Measurements from ENCODE around the gene F13A1.
A peak's percentile ranks its signal among the peaks of the same experiment; 100 is the strongest.

Gene F13A1

DNA sequence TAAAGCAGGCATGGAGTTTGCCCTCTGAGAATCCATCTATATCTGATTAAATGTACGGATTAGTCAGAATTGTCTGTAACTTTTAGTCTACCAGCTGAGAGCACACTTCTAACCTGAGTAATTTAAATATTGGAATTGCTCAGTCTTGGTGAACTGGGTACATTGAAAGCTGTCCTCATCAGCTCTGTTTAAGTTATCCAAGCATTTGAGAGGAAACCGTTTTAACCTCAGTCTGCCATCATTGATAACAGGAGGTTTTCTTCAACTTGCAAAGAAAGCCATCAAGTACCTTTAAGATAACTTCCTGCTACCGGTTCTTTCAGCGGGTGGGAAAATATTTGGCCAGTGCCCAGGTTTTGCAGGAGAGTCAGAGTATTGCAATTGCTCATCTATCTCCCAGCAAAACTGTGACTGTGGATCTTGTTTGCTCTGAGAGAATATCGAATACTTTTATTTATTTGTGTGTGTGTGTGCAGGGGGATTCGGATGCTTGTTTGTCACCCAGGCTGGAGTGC, 31.1 kb upstream of the F13A1 start:
- peak; percentile 38 for FAIRE-seq
- no peak for TF ChIP-seq TAF1 (IDR thresholded peaks at IDR 0.05; ENCODE audit: low read depth, low read length)
- TF ChIP-seq POLR2A (IDR thresholded peaks at IDR 0.05; ENCODE audit: low read depth, low read length): no peak
- no peak for TF ChIP-seq PAX5 (IDR thresholded peaks at IDR 0.05; ENCODE audit: insufficient read depth, low read length, severe bottlenecking)
- no peak for TF ChIP-seq POLR2AphosphoS5 (IDR thresholded peaks at IDR 0.05; ENCODE audit: low read depth, low read length)
- TF ChIP-seq SPI1 (IDR thresholded peaks at IDR 0.05; ENCODE audit: low read depth, low read length): no peak
- no peak for TF ChIP-seq POU2F2 (IDR thresholded peaks at IDR 0.05; ENCODE audit: low read depth, low read length)
- no peak for DNase-seq (ENCODE audit: insufficient read length, low spot score)

DNA sequence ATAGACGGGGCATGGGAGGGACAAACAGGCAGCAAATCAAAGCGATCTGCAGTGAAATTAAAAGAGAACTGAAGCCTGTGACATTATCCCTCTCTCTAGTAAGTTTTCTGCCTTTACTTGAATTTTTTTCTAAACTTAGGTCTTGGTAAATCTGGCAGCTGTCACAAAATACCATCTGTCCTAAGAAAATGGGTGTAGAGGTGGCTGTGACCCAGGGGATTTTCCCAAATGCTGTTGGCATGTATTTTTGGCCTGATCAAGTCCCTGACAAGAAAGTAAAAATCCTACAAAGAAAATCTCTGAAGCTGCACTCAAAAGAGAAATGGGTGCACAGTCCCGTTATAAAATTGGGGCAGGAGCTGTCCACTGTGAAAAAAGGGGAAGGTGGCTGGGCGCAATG, 30.2 kb upstream of the F13A1 start:
- TF ChIP-seq SPI1 (IDR thresholded peaks at IDR 0.05; ENCODE audit: low read depth, low read length): no peak
- no peak for TF ChIP-seq POLR2A (IDR thresholded peaks at IDR 0.05; ENCODE audit: low read depth, low read length)
- TF ChIP-seq POLR2AphosphoS5 (IDR thresholded peaks at IDR 0.05; ENCODE audit: low read depth, low read length): no peak
- TF ChIP-seq TAF1 (IDR thresholded peaks at IDR 0.05; ENCODE audit: low read depth, low read length): no peak
- TF ChIP-seq POU2F2 (IDR thresholded peaks at IDR 0.05; ENCODE audit: low read depth, low read length): no peak
- no peak for FAIRE-seq
- DNase-seq (ENCODE audit: insufficient read length, low spot score): no peak

DNA sequence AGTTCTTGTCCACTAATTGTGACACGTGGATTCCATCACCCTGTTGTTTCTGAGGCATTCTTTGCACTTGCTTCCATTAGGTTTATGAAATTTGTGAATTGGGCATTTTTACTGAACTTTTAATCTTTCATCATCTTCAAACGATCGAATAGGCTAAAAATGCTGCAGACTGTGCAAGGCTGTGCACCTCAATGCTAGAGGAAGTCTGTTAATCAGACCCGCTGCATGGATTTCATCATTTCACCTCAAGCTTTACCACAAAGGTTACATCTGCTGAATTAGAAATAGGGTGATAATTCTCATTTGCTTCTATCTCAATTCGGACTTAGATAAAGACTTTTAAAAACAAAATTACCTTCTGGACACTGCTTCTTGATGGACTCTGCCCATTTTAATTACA, 27.8 kb upstream of the F13A1 start:
- TF ChIP-seq PAX5 (IDR thresholded peaks at IDR 0.05; ENCODE audit: insufficient read depth, low read length, severe bottlenecking): no peak
- no peak for TF ChIP-seq SPI1 (IDR thresholded peaks at IDR 0.05; ENCODE audit: low read depth, low read length)
- TF ChIP-seq POLR2AphosphoS5 (IDR thresholded peaks at IDR 0.05; ENCODE audit: low read depth, low read length): no peak
- TF ChIP-seq POU2F2 (IDR thresholded peaks at IDR 0.05; ENCODE audit: low read depth, low read length): no peak
- DNase-seq (ENCODE audit: insufficient read length, low spot score): no peak
- no peak for FAIRE-seq

DNA sequence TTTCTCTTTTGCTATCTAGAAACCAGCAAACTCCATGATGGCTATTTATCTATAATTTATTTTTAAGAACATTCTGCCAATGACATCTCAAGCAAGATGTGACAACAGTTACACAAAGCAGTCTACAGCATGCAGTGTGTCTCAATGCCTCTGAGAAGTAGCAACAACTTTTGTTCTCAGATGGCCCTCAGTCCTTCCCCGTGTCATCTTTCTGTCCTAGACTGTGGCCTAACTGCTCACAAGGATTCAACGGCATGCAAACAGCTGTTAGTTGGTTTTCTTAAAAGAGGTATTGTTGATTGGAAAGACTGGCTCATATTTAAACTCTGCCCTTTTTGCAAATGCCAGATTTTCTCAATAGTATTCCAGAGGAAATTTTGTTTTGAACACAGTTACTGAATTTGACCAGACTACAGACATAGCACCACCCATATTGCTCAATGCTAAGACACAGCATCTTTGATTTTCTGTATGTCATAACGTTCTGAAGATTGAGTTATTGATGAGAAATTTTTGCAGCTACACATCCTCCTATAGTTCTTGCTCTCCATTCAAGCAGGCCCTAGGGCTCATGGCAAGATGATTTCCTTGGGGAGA, 26.1 kb upstream of the F13A1 start:
- FAIRE-seq: no peak
- DNase-seq (ENCODE audit: insufficient read length, low spot score): no peak
- TF ChIP-seq POU2F2 (IDR thresholded peaks at IDR 0.05; ENCODE audit: low read depth, low read length) (no peak), SPI1 (IDR thresholded peaks at IDR 0.05; ENCODE audit: low read depth, low read length) (no peak), POLR2AphosphoS5 (IDR thresholded peaks at IDR 0.05; ENCODE audit: low read depth, low read length) (no peak), TAF1 (IDR thresholded peaks at IDR 0.05; ENCODE audit: low read depth, low read length) (no peak), POLR2A (IDR thresholded peaks at IDR 0.05; ENCODE audit: low read depth, low read length) (no peak), PAX5 (IDR thresholded peaks at IDR 0.05; ENCODE audit: insufficient read depth, low read length, severe bottlenecking) (no peak)

DNA sequence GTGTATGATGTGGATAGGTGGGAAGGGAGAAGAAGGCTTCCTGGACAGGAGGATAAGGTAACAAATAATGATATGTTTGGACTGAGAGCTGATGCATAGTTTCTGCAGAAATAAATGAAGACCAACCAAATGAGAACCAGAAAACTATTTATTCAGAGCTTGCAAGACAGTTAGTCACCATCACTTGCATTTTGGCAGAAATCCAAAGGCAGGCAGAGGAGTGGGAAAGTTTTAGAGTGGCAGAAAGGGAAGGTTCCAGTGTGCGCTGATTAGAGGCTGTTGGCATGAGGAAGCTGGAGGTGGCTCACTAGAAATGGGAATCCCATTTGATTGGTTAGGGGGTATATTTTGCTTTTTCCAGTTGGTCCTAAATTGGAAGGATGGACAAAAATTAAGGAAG, 13.0 kb upstream of the F13A1 start:
- FAIRE-seq (peak; percentile 66), DNase-seq (ENCODE audit: insufficient read length, low spot score) (no peak)
- TF ChIP-seq POLR2A (IDR thresholded peaks at IDR 0.05; ENCODE audit: low read depth, low read length): no peak
- TF ChIP-seq POU2F2 (IDR thresholded peaks at IDR 0.05; ENCODE audit: low read depth, low read length): no peak
- no peak for TF ChIP-seq PAX5 (IDR thresholded peaks at IDR 0.05; ENCODE audit: insufficient read depth, low read length, severe bottlenecking)
- no peak for TF ChIP-seq TAF1 (IDR thresholded peaks at IDR 0.05; ENCODE audit: low read depth, low read length)
- TF ChIP-seq SPI1 (IDR thresholded peaks at IDR 0.05; ENCODE audit: low read depth, low read length): no peak
- TF ChIP-seq POLR2AphosphoS5 (IDR thresholded peaks at IDR 0.05; ENCODE audit: low read depth, low read length): no peak

DNA sequence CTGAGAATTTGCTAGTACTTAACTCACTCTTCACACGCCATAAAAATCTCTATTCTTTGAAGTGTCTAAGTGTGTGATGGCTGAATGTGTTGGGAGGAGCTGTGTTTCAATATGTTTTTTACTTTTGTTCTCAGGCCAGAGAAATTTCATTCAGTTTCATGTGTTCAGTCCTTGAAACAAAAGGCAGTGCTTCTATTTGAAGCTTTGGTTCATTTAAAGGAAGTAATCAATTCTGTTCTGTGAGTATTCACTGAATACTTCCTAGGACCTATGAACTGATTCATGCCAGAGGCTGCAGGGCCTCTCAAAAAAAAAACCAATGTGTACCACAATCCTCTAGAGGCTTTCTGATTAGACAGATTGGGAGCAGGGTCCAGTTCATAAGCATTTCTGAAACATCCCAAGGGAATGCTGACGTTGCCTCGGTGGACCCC, 12.4 kb upstream of the F13A1 start:
- FAIRE-seq (no peak), DNase-seq (ENCODE audit: insufficient read length, low spot score) (no peak)

DNA sequence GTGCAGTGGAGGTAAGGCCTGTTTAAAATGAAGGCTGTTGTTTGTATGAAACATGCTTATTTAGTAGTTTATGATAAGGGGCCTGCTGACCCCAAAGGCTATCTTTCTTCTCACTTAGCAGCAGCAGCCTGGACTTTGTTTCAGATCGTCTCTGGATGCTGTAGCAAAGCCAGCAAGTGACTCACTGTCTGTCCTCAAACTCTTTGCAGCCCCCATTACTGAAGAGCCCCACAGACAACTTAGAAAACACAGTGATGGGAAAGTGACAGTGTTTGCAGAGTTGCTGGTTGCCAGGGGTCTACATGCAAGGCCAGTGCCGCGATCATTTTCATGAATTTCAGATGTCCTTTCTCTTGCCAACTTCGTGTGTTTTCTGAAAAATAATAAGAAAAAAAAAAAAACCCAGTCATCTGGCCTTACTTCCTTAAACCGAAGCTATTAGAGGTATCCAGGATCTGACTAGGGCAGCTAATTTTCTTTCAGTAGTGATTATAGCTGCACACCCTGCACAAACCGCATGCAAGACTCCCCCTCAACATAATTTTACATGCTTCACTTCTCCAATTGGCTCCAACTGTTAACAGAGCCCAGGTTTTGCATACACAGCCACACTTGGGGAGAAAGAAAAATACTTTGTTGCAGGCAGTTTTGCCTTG, 11.6 kb upstream of the F13A1 start:
- FAIRE-seq (peak; percentile 92), DNase-seq (ENCODE audit: insufficient read length, low spot score) (no peak)
- peak; percentile 74 for TF ChIP-seq SPI1 (IDR thresholded peaks at IDR 0.05; ENCODE audit: low read depth, low read length)
- no peak for TF ChIP-seq TAF1 (IDR thresholded peaks at IDR 0.05; ENCODE audit: low read depth, low read length)
- no peak for TF ChIP-seq POLR2A (IDR thresholded peaks at IDR 0.05; ENCODE audit: low read depth, low read length)
- no peak for TF ChIP-seq PAX5 (IDR thresholded peaks at IDR 0.05; ENCODE audit: insufficient read depth, low read length, severe bottlenecking)
- TF ChIP-seq POU2F2 (IDR thresholded peaks at IDR 0.05; ENCODE audit: low read depth, low read length): peak; percentile 88

More for the DNA sequence above, 12.4 kb upstream of the F13A1 start:
- no peak for TF ChIP-seq SPI1 (IDR thresholded peaks at IDR 0.05; ENCODE audit: low read depth, low read length)
- TF ChIP-seq POLR2A (IDR thresholded peaks at IDR 0.05; ENCODE audit: low read depth, low read length): no peak
- no peak for TF ChIP-seq TAF1 (IDR thresholded peaks at IDR 0.05; ENCODE audit: low read depth, low read length)
- TF ChIP-seq POU2F2 (IDR thresholded peaks at IDR 0.05; ENCODE audit: low read depth, low read length): no peak
- no peak for TF ChIP-seq POLR2AphosphoS5 (IDR thresholded peaks at IDR 0.05; ENCODE audit: low read depth, low read length)
- no peak for TF ChIP-seq PAX5 (IDR thresholded peaks at IDR 0.05; ENCODE audit: insufficient read depth, low read length, severe bottlenecking)

DNA sequence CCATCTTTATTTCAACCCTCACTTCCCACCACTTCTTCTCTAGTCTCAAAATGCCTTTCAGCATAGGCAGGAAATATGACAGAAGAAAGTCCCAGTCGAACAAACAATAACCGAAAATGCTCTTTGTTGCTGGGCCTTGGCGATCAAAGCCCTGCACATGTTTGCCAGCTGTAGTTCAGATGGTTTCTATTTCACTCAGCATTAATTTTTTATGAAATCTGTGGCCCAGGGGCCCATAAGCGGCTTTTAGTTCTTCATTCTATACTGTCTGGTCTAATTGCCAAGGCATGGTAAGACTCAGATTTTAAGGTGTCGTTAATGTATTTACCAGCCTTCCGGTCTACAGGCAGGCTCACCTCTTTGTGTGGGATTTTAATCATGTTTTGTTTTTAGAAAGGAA, 10.9 kb upstream of the F13A1 start:
- DNase-seq (ENCODE audit: insufficient read length, low spot score): no peak
- peak; percentile 95 for FAIRE-seq
- TF ChIP-seq TAF1 (IDR thresholded peaks at IDR 0.05; ENCODE audit: low read depth, low read length) (no peak), POLR2A (IDR thresholded peaks at IDR 0.05; ENCODE audit: low read depth, low read length) (no peak), SPI1 (IDR thresholded peaks at IDR 0.05; ENCODE audit: low read depth, low read length) (peak; percentile 40)

DNA sequence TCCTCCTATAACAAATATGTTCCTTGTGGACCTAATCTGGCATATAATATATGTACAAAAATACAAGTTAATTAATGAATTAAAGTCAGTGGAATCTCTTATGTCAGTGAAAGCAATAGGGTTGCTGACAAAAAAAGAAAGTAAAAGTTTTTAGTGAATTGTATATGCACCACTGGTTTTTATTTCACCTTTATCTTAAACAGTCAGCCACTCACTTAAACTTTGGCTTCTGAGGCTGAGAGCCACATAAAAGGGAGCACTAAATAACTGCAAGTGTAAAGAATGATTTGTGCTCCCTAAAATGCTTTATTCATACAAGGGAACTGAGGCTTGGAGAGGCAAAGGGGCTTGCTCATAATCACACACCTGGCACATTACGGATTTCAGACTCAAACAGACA, 9.9 kb upstream of the F13A1 start:
- DNase-seq (ENCODE audit: insufficient read length, low spot score): no peak
- peak; percentile 39 for TF ChIP-seq PAX5 (IDR thresholded peaks at IDR 0.05; ENCODE audit: insufficient read depth, low read length, severe bottlenecking)
- TF ChIP-seq TAF1 (IDR thresholded peaks at IDR 0.05; ENCODE audit: low read depth, low read length): no peak
- no peak for TF ChIP-seq POU2F2 (IDR thresholded peaks at IDR 0.05; ENCODE audit: low read depth, low read length)
- no peak for FAIRE-seq

DNA sequence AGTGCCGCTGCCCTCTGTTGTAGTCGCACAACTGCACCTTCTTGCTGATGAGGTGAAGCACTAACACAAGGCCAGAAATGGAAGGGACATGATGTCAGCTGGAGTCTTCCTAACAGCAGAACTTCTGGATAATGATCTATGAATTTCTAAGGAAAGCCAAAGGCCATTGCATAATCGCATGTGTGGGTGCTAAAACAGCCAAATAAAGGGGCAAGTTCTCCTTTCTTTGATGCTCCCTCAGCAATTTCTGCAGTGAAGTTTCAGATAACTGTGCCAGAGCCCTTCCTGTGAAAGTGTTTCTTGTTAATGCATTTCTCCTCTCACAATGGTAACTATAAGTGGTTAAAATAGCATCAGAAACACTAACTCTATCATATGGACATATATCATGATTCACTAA, 8.0 kb upstream of the F13A1 start:
- no peak for TF ChIP-seq POLR2A (IDR thresholded peaks at IDR 0.05; ENCODE audit: low read depth, low read length)
- TF ChIP-seq SPI1 (IDR thresholded peaks at IDR 0.05; ENCODE audit: low read depth, low read length): no peak
- TF ChIP-seq POU2F2 (IDR thresholded peaks at IDR 0.05; ENCODE audit: low read depth, low read length): no peak
- no peak for TF ChIP-seq POLR2AphosphoS5 (IDR thresholded peaks at IDR 0.05; ENCODE audit: low read depth, low read length)
- no peak for TF ChIP-seq PAX5 (IDR thresholded peaks at IDR 0.05; ENCODE audit: insufficient read depth, low read length, severe bottlenecking)
- TF ChIP-seq TAF1 (IDR thresholded peaks at IDR 0.05; ENCODE audit: low read depth, low read length): no peak
- FAIRE-seq (no peak), DNase-seq (ENCODE audit: insufficient read length, low spot score) (no peak)
